Measurements from ENCODE around the gene PGAP3. TPM values are rescaled to one million over a fixed set of nuclear protein-coding genes. Genes with fewer than 3 reads are reported as not detected.

Gene PGAP3
- total and polyA plus RNA-seq, 12 donors, result 9.2 to 18.2 (median 13.8) TPM

GRCh38 chr17:39640591-39641031 lies 47.2 kb downstream of the PGAP3 start:
- Histone ChIP-seq H3K4me1 (peaks cover 16 to 85% (median 75%) of the 10 kb centered on the region in 9 donors), H3K27ac (peak overlapping the region in 1 of 10 donors; percentile 10), H3K36me3 (no peaks in the 10 kb centered on the region), H3K4me3 (no peak overlapping the region), H3K27me3 (no peaks in the 10 kb centered on the region), H3K9me3 (no peaks in the 10 kb centered on the region)
- ATAC-seq (no peak), DNase-seq (no peak)
- intact Hi-C loops (cut with DNase I), result no loop called here
- TF ChIP-seq CTCF (IDR thresholded peaks at IDR 0.05), result no peak
- WGBS, 2 donors, result 44 to 46% methylated on average over 4 of the region's 4 CpGs

GRCh38 chr17:39639566-39640458 lies 48.0 kb downstream of the PGAP3 start:
- peak overlapping the region in 1 of 10 donors; percentile 10 for H3K27ac ChIP-seq
- WGBS, 2 donors, result 85 to 86% methylated on average over 11 of the region's 11 CpGs

GRCh38 chr17:39639043-39639442 lies 48.8 kb downstream of the PGAP3 start:
- no peak for TF ChIP-seq CTCF (IDR thresholded peaks at IDR 0.05)
- Histone ChIP-seq H3K36me3 (no peaks in the 10 kb centered on the region), H3K4me3 (no peak overlapping the region), H3K27ac (no peak overlapping the region), H3K27me3 (no peaks in the 10 kb centered on the region), H3K9me3 (no peaks in the 10 kb centered on the region), H3K4me1 (peaks cover 16 to 90% (median 66%) of the 10 kb centered on the region in 9 donors)
- WGBS, 2 donors, result 83 to 84% methylated on average over 2 of the region's 2 CpGs
- no peak for ATAC-seq
- no peak for DNase-seq
- intact Hi-C loops (cut with DNase I), result loop anchor here in 3 of 10 donors (5.0 kb wide), 2 partner anchors 33 to 113 kb away; no protein-coding TSS in a partner anchor

More at GRCh38 chr17:39639566-39640458, 48.0 kb downstream of the PGAP3 start:
- no peaks in the 10 kb centered on the region for H3K9me3 ChIP-seq
- intact Hi-C loops (cut with DNase I), result loop anchor here in 3 of 10 donors (5.0 kb wide), 2 partner anchors 32 to 112 kb away; no protein-coding TSS in a partner anchor
- TF ChIP-seq CTCF (IDR thresholded peaks at IDR 0.05), result no peak
- H3K27me3 ChIP-seq, result no peaks in the 10 kb centered on the region
- ATAC-seq (no peak), DNase-seq (no peak)
- H3K4me1 ChIP-seq, result peaks cover 16 to 90% (median 68%) of the 10 kb centered on the region in 9 donors
- H3K36me3 ChIP-seq, result no peaks in the 10 kb centered on the region
- no peak overlapping the region for H3K4me3 ChIP-seq

GRCh38 chr17:39638317-39638716 lies 49.5 kb downstream of the PGAP3 start:
- ATAC-seq (no peak), DNase-seq (no peak)
- Histone ChIP-seq H3K4me1 (peaks cover 16 to 84% (median 62%) of the 10 kb centered on the region in 9 donors), H3K27me3 (no peaks in the 10 kb centered on the region), H3K36me3 (no peaks in the 10 kb centered on the region), H3K27ac (no peak overlapping the region), H3K4me3 (peak overlapping the region in 7 of 10 donors; percentile 74 to 98 (median 93)), H3K9me3 (no peaks in the 10 kb centered on the region)
- intact Hi-C loops (cut with DNase I), result loop anchor here in 3 of 10 donors (5.0 kb wide), 2 partner anchors 34 to 114 kb away; no protein-coding TSS in a partner anchor
- TF ChIP-seq CTCF (IDR thresholded peaks at IDR 0.05), result no peak
- 91 to 98% methylated on average over 7 of the region's 7 CpGs for WGBS, 2 donors

Measured in heart right ventricle (tissue), 16 donors.